H7 (cell line): Measurements from ENCODE around the gene IMPG2. TPM values are rescaled to one million over a fixed set of nuclear protein-coding genes. Genes with fewer than 3 reads are reported as not detected.

ENCODE experiments used
- total RNA-seq: library from RNA; depleted of rRNA; stranded (reverse); fragments of >200 nt; shearing (Covaris generic); gene quantifications from 2 replicates; pipeline ENCODE4 v1.2.3, GENCODE V29; 2014; rRNA removed

Gene IMPG2
- total RNA-seq, 1 experiment from 2014 or later = 0.03 TPM

Other genes with a start within 250 kb of the IMPG2 start
- 11.6 and 21.5 TPM in 2 replicates for gene SENP7, start 192.6 kb upstream of the IMPG2 start, total RNA-seq
- gene TRMT10C, start 241.3 kb upstream of the IMPG2 start, total RNA-seq = 47.3 and 52.0 TPM in 2 replicates